Measurements from ENCODE around the gene PHTF2.

PHTF2 gene

GRCh38 chr7:77881871-77882270, 83.3 kb downstream of the PHTF2 start:
- no peak for DNase-seq

GRCh38 chr7:77885155-77885554, 86.6 kb downstream of the PHTF2 start:
- DNase-seq, result no peak

GRCh38 chr7:77887567-77887966, 89.0 kb downstream of the PHTF2 start:
- DNase-seq, result no peak

- DNase-seq, result no peak
Measured at GRCh38 chr7:77888998-77889397, 90.4 kb downstream of the PHTF2 start.

- DNase-seq, result no peak
Measured at GRCh38 chr7:77893813-77894212, 95.2 kb downstream of the PHTF2 start.

GRCh38 chr7:77894574-77895091, 96.1 kb downstream of the PHTF2 start:
- DNase-seq, result no peak

GRCh38 chr7:77895905-77896304, 97.3 kb downstream of the PHTF2 start:
- no peak for DNase-seq

GRCh38 chr7:77897004-77897547, 98.5 kb downstream of the PHTF2 start:
- peak in 1 of 5 experiments; percentile 47 for DNase-seq

- DNase-seq, result no peak
Measured at GRCh38 chr7:77899516-77899915, 100.9 kb downstream of the PHTF2 start.

- peak in 1 of 5 experiments; percentile 56 for DNase-seq
Measured at GRCh38 chr7:77903597-77903996, 105.0 kb downstream of the PHTF2 start.

- DNase-seq, result no peak
Measured at GRCh38 chr7:77904252-77904651, 105.7 kb downstream of the PHTF2 start.

- no peak for DNase-seq
Measured at GRCh38 chr7:77907281-77907680, 108.7 kb downstream of the PHTF2 start.

GRCh38 chr7:77908664-77909063, 110.1 kb downstream of the PHTF2 start:
- no peak for DNase-seq

- no peak for DNase-seq
Measured at GRCh38 chr7:77910124-77910523, 111.6 kb downstream of the PHTF2 start.

GRCh38 chr7:77912293-77912692, 113.7 kb downstream of the PHTF2 start:
- peak in 1 of 5 experiments; percentile 34 for DNase-seq

- DNase-seq, result peak in 1 of 5 experiments; percentile 78
Measured at GRCh38 chr7:77913977-77914607, 115.5 kb downstream of the PHTF2 start.

- no peak for DNase-seq
Measured at GRCh38 chr7:77917500-77918262, 119.1 kb downstream of the PHTF2 start.

- DNase-seq, result no peak
Measured at GRCh38 chr7:77918676-77919075, 120.1 kb downstream of the PHTF2 start.

- DNase-seq, result peak in 1 of 5 experiments; percentile 47
Measured at GRCh38 chr7:77923419-77923818, 124.8 kb downstream of the PHTF2 start.

- DNase-seq, result no peak
Measured at GRCh38 chr7:77930496-77930895, 131.9 kb downstream of the PHTF2 start.

- no peak for DNase-seq
Measured at GRCh38 chr7:77931841-77932240, 133.3 kb downstream of the PHTF2 start.

- no peak for DNase-seq
Measured at GRCh38 chr7:77933394-77933793, 134.8 kb downstream of the PHTF2 start.

- DNase-seq, result no peak
Measured at GRCh38 chr7:77935652-77936348, 137.2 kb downstream of the PHTF2 start.
